H9 (cell line): ENCODE measurements around the gene DAPK1. TPM values are rescaled to one million over a fixed set of nuclear protein-coding genes. Genes with fewer than 3 reads are reported as not detected.

Source experiments
- DNase-seq: peaks from one replicate; pipeline ENCODE4 v3.0.0-alpha.2; 2017
- H2AFZ ChIP-seq: one replicate; pipeline ENCODE4 v1.6.1; 2013; ENCODE audit warnings: mild to moderate bottlenecking, low read length, control low read depth, moderate library complexity
- H2AK5ac ChIP-seq: 2 replicates; pipeline ENCODE4 v1.6.1; 2013; ENCODE audit warnings: low read length, control low read depth, mixed read lengths; ENCODE audit not compliant: insufficient read length
- H2BK120ac ChIP-seq: one replicate; pipeline ENCODE4 v1.6.1; 2013; ENCODE audit warnings: low read depth, mild to moderate bottlenecking, low read length, control low read depth, inconsistent platforms; ENCODE audit not compliant: poor library complexity, severe bottlenecking
- H2BK12ac ChIP-seq: 2 replicates; pipeline ENCODE4 v1.6.1; 2013; ENCODE audit warnings: low read length, control low read depth, mixed read lengths, low read depth; ENCODE audit not compliant: insufficient read length
- H2BK15ac ChIP-seq: 2 replicates; pipeline ENCODE4 v1.6.1; 2013; ENCODE audit warnings: low read depth, low read length, control low read depth
- H2BK20ac ChIP-seq: one replicate; pipeline ENCODE4 v1.6.1; 2013; ENCODE audit warnings: low read depth, mild to moderate bottlenecking, low read length, control low read depth, inconsistent platforms; ENCODE audit not compliant: poor library complexity, severe bottlenecking
- H2BK5ac ChIP-seq: 2 replicates; pipeline ENCODE4 v1.6.1; 2013; ENCODE audit warnings: low read length, control low read depth, mixed read lengths; ENCODE audit not compliant: insufficient read length
- H3K14ac ChIP-seq: 2 replicates; pipeline ENCODE4 v1.6.1; 2013; ENCODE audit warnings: low read length, control low read depth; ENCODE audit not compliant: insufficient read depth
- H3K18ac ChIP-seq: 2 replicates; pipeline ENCODE4 v1.6.1; 2013; ENCODE audit warnings: low read depth, mild to moderate bottlenecking, mixed read lengths, low read length, control low read depth; ENCODE audit not compliant: insufficient read length
- H3K23ac ChIP-seq: 2 replicates; pipeline ENCODE4 v1.6.1; 2013; ENCODE audit warnings: low read length, control low read depth, mixed read lengths, low read depth; ENCODE audit not compliant: insufficient read length
- H3K23me2 ChIP-seq: 2 replicates; pipeline ENCODE4 v1.6.1; 2013; ENCODE audit warnings: low read depth, mild to moderate bottlenecking, mixed read lengths, low read length, control low read depth; ENCODE audit not compliant: insufficient read length, poor library complexity, severe bottlenecking
- H3K27ac ChIP-seq: 2 replicates; pipeline ENCODE4 v1.5.1; 2013; ENCODE audit warnings: low read length, control low read depth, mixed read lengths, low read depth; ENCODE audit not compliant: insufficient read length
- H3K27me3 ChIP-seq: 2 replicates; pipeline ENCODE4 v1.6.1; 2013; ENCODE audit warnings: low read length, control low read depth, inconsistent platforms; ENCODE audit not compliant: insufficient read depth
- H3K4ac ChIP-seq: 2 replicates; pipeline ENCODE4 v1.6.1; 2013; ENCODE audit warnings: low read depth, mild to moderate bottlenecking, control low read depth, inconsistent platforms, low read length, moderate library complexity
- H3K4me1 ChIP-seq: 2 replicates; pipeline ENCODE4 v1.6.1; 2013; ENCODE audit warnings: low read length, control low read depth, inconsistent platforms; ENCODE audit not compliant: insufficient read depth
- H3K4me2 ChIP-seq: 2 replicates; pipeline ENCODE4 v1.6.1; 2013; ENCODE audit warnings: low read length, control low read depth, mixed read lengths; ENCODE audit not compliant: insufficient read length, insufficient read depth
- H3K56ac ChIP-seq: 2 replicates; pipeline ENCODE4 v1.6.1; 2013; ENCODE audit warnings: low read depth, mild to moderate bottlenecking, mixed read lengths, low read length, control low read depth; ENCODE audit not compliant: insufficient read length
- H3K79me1 ChIP-seq: 2 replicates; pipeline ENCODE4 v1.6.1; 2013; ENCODE audit warnings: low read depth, mild to moderate bottlenecking, moderate library complexity, low read length, control low read depth, inconsistent platforms; ENCODE audit not compliant: insufficient read depth, poor library complexity, severe bottlenecking
- H3K79me2 ChIP-seq: 2 replicates; pipeline ENCODE4 v1.6.1; 2013; ENCODE audit warnings: low read length, control low read depth, inconsistent platforms; ENCODE audit not compliant: insufficient read depth
- H3K9ac ChIP-seq: 2 replicates; pipeline ENCODE4 v1.6.1; 2013; ENCODE audit warnings: low read length, control low read depth, mixed read lengths; ENCODE audit not compliant: insufficient read length; ENCODE audit errors: extremely low read depth
- H3K9me3 ChIP-seq: one replicate; pipeline ENCODE4 v1.6.1; 2013; ENCODE audit warnings: low read depth, low read length, inconsistent platforms; ENCODE audit not compliant: control insufficient read depth
- H3T11ph ChIP-seq: one replicate; pipeline ENCODE4 v1.6.1; 2013; ENCODE audit warnings: mild to moderate bottlenecking, low read length, control low read depth, inconsistent platforms
- H4K20me1 ChIP-seq: one replicate; pipeline ENCODE4 v1.6.1; 2013; ENCODE audit not compliant: control insufficient read depth, insufficient read length, insufficient read depth
- H4K5ac ChIP-seq: 2 replicates; pipeline ENCODE4 v1.6.1; 2013; ENCODE audit warnings: low read depth, mild to moderate bottlenecking, mixed read lengths, low read length, control low read depth; ENCODE audit not compliant: insufficient read length
- H4K8ac ChIP-seq: replicated peaks from 2 replicates; pipeline ENCODE4 v1.6.1; 2013; ENCODE audit warnings: low read length, control low read depth, mixed read lengths, low read depth; ENCODE audit not compliant: insufficient read length
- H4K91ac ChIP-seq: 2 replicates; pipeline ENCODE4 v1.6.1; 2013; ENCODE audit warnings: low read depth, mild to moderate bottlenecking, moderate library complexity, mixed read lengths, low read length, control low read depth; ENCODE audit not compliant: insufficient read length
- H3K27ac Mint-ChIP-seq, 3 experiments: 2 replicates in 2 of 3; 3 replicates in 1 of 3; pipeline ENCODE4 v1.8.0; 2020 to 2021; ENCODE audit warnings: mixed read lengths in 3 of 3, mild to moderate bottlenecking in 1 of 3, moderate library complexity in 1 of 3
- H3K27me3 Mint-ChIP-seq: 2 replicates; pipeline ENCODE4 v1.8.0; 2021; ENCODE audit warnings: low read depth, mild to moderate bottlenecking, moderate library complexity, mixed read lengths
- H3K36me3 Mint-ChIP-seq, 3 experiments: 2 replicates in 2 of 3; 3 replicates in 1 of 3; pipeline ENCODE4 v1.8.0; 2020 to 2021; ENCODE audit warnings: low read depth in 3 of 3, mixed read lengths in 3 of 3; ENCODE audit not compliant: insufficient read depth in 1 of 3
- H3K4me1 Mint-ChIP-seq, 2 experiments: 2 replicates each; pipeline ENCODE4 v1.8.0; 2020; ENCODE audit warnings: mixed read lengths in 2 of 2
- H3K4me3 Mint-ChIP-seq, 2 experiments: 2 replicates in 1 of 2; 3 replicates in 1 of 2; pipeline ENCODE4 v1.8.0; 2020 to 2021; ENCODE audit warnings: mild to moderate bottlenecking in 2 of 2, mixed read lengths in 2 of 2, moderate library complexity in 1 of 2
- H3K9me3 Mint-ChIP-seq, 2 experiments: 2 replicates in 1 of 2; 3 replicates in 1 of 2; pipeline ENCODE4 v1.8.0; 2020; ENCODE audit warnings: mild to moderate bottlenecking in 2 of 2, mixed read lengths in 2 of 2, moderate library complexity in 1 of 2
- CTCF ChIP-seq: fragments of 200-600 bp; sonication (generic); conservative IDR thresholded peaks from 3 replicates; pipeline ENCODE4 v1.8.0; 2021; ENCODE audit warnings: antibody characterized with exemption, mild to moderate bottlenecking
- WGBS: extraction: QIAGEN DNeasy Blood & Tissue Kit; methylation state at CpG from one replicate; pipeline ENCODE4 v1.1.7; 2013; ENCODE audit warnings: missing lambda C conversion rate, low lambda C conversion rate, mixed read lengths; ENCODE audit not compliant: insufficient read length; ENCODE audit errors: extremely low coverage; 5-methylcytosine and 5-hydroxymethylcytosine counted together
- total RNA-seq: library from RNA; stranded (reverse); gene quantifications from 2 replicates; pipeline ENCODE4 v1.2.1, GENCODE V29; 2021

The DAPK1 gene
- total RNA-seq, 1 experiment from 2014 or later: 79.4 TPM

GRCh38 chr9:87541663-87542062, 44.0 kb downstream of the DAPK1 start:
- no peak overlapping the region for H3K4ac ChIP-seq
- no peak overlapping the region for H2BK15ac ChIP-seq
- no peak overlapping the region for H3K9ac ChIP-seq
- no peaks in the 10 kb centered on the region for H3K27me3 Mint-ChIP-seq
- no peak overlapping the region for H3K18ac ChIP-seq
- TF ChIP-seq CTCF: no peak
- no peak overlapping the region for H2BK5ac ChIP-seq
- no peak overlapping the region for H2AK5ac ChIP-seq
- DNase-seq: no peak
- H3K9me3 Mint-ChIP-seq: no peaks in the 10 kb centered on the region
- no peak overlapping the region for H2BK12ac ChIP-seq
- no peak overlapping the region for H4K8ac ChIP-seq
- no peak overlapping the region for H4K5ac ChIP-seq
- H3K79me2 ChIP-seq: peaks cover 5% of the 10 kb centered on the region
- no peak overlapping the region for H3K4me3 Mint-ChIP-seq
- no peak overlapping the region for H3K27ac ChIP-seq
- H4K91ac ChIP-seq: no peak overlapping the region
- no peak overlapping the region for H3T11ph ChIP-seq
- no peak overlapping the region for H2BK120ac ChIP-seq
- peaks cover 5% of the 10 kb centered on the region for H3K79me1 ChIP-seq
- no peak overlapping the region for H2BK20ac ChIP-seq
- peaks cover 19% of the 10 kb centered on the region in 2 experiments for H3K4me1 Mint-ChIP-seq
- H2AFZ ChIP-seq: no peak overlapping the region
- no peak overlapping the region for H3K4me2 ChIP-seq
- H3K14ac ChIP-seq: no peak overlapping the region
- H3K27me3 ChIP-seq: no peaks in the 10 kb centered on the region
- no peaks in the 10 kb centered on the region for H3K9me3 ChIP-seq
- WGBS: no CpG with 5 or more reads among the region's 2 CpGs
- peaks cover 9 to 25% (median 10%) of the 10 kb centered on the region in 3 experiments for H3K36me3 Mint-ChIP-seq
- H3K56ac ChIP-seq: no peak overlapping the region
- no peaks in the 10 kb centered on the region for H4K20me1 ChIP-seq
- peaks cover 4% of the 10 kb centered on the region for H3K4me1 ChIP-seq
- H3K23ac ChIP-seq: no peak overlapping the region
- no peaks in the 10 kb centered on the region for H3K23me2 ChIP-seq
- no peak overlapping the region for H3K27ac Mint-ChIP-seq
